Activated CD4-positive, alpha-beta T cell treated with anti-CD3 and anti-CD28 coated beads for 48 hours (primary cell): Measurements from ENCODE around the gene KCNJ14.
A peak's percentile ranks its signal among the peaks of the same experiment; 100 is the strongest.
"Not testable (repeated sequence)": the region's sequence is repeated elsewhere in the genome, so short reads cannot be mapped to it uniquely, and the experiment has no call there.

ENCODE experiments used
- DNase-seq: peaks from one replicate; pipeline ENCODE4 v3.0.0-alpha.2; 2020

Gene KCNJ14

DNA sequence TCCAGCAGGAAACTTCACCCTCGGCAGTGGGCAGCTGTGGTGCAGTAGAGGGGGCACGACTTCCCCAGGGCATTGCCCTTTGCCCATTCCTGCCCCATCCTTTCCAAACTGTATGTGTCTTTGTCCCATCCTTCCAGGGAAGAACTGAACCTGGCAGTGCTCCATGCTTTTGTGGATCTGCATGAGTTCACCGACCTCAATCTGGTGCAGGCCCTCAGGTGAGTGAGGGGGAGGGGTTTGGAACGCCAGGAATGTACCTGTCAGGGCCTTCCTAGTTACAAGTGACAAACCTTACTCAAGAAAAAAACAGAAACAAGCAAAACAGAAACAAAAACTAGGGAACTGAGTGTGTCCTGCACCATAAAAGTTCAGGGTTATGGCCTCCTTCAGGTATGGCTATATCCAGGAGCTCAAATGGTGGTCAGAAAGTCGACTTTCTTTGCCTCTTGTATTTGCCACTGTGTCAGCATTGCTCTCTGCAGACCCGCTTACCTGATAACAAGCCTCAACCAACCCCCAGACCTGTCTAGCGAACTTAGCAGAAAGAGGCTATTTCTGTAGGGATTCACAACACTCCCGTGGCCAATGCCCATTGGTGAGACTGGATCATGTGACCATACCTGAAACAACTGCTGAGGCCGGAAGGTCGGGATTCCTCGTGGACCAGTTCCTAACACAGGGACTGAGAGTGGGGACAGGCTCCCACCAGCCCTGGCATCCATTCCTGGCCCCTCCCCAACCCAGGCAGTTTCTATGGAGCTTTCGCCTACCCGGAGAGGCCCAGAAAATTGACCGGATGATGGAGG is 18.0 kb downstream of the KCNJ14 start:
- DNase-seq, result no peak

DNA sequence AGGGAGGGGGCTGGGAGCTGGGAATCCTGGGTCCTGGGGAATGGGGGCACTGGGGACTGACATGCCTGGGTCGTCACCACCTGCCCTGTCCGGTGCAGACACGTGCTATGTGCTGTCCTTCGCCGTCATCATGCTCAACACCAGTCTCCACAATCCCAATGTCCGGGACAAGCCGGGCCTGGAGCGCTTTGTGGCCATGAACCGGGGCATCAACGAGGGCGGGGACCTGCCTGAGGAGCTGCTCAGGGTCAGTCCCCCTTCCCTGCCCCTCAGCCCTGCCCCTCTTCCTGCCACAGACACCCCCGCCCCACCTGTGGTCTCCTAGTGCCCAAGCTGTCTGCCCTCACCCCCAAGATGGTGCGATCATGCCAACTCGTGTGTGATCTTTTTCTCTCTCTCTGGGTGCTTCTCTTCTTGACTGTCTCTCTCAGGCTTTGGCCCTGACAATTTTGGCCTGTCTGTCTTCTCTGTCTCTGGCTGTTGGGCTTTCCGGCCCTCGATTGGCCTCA is 18.8 kb downstream of the KCNJ14 start:
- no peak for DNase-seq

DNA sequence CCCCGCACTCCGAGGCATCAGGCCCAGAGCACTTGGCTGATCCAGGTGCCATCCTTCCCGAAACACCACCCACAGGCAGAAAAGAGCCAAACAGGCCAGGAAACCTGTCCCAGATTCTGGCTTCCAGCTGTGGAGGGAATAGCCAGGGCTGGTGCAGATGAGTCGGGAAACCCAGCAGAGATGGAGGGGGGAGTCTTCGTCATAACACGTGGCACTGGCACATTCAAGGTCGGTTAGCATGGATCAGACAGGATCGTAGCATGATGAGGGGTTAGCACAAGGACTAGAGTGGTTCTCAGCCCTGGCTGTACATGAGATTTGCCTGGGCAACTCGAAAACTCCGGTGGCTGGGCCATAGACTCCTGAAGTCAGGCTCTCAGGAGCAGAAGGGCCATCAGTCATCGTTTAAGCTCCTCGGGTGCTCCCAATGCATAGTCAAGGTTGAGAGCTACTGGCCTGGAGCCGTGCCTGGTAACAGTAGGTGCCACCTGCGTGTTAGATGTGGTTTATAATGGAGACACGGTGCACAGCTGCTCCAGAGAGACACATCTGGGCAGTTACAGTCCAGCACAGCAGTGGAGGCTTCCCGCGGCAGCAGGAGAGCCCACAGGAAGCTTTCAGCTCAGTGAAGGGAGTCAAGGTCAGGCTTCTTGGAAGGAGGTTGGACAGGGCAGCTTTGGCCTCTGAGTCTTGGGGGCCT is 20.1 kb downstream of the KCNJ14 start:
- no peak for DNase-seq

DNA sequence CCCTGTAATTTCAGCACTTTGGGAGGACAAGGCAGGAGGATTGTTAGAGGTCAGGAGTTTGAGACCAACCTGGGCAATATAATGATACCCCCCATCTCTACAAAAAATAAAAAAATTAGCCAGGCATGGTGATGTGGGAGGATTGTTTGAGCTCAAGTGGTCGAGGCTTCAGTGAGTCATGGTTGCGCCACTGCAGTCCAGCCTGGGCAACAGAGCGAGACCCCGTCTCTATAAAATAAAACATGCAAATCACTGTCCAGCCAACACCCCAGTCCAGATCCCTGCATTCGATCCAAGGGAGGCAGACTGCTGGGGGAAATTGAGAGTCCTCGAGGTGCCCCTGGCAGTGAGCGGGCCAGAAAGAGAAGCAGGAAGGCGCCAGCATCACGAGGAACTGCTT is 20.8 kb downstream of the KCNJ14 start:
- DNase-seq, result no peak

DNA sequence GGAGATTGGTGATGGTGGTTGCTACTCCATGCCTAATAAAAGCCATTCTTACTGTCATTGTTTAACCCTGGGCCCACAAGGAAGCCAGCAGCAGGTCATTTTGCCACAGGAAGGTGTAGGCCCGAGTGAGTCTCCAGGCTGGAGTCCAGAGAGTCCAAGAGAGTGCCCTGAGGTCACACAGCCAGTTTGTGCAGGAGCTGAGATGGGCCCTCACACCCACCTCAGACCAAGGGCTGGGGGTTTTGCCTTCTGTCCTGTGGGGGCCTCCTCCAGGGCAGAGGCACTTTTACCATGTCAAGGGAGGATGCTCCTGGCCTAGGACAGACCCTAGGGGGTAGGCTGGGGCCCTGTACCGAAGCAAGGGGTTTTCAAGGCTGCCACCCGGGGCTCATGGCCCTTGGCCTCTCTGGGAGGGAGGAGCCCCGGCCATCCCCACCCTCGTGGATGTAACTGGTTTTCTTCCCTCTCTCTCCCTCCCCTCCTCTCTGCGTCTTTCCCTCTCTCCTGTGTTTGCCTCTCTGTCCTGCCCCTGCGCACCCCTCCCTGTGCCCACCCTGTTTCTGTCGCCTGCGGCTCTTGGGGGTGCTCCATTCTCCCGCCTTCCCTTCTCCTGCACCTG is 21.8 kb downstream of the KCNJ14 start:
- DNase-seq, result no peak

DNA sequence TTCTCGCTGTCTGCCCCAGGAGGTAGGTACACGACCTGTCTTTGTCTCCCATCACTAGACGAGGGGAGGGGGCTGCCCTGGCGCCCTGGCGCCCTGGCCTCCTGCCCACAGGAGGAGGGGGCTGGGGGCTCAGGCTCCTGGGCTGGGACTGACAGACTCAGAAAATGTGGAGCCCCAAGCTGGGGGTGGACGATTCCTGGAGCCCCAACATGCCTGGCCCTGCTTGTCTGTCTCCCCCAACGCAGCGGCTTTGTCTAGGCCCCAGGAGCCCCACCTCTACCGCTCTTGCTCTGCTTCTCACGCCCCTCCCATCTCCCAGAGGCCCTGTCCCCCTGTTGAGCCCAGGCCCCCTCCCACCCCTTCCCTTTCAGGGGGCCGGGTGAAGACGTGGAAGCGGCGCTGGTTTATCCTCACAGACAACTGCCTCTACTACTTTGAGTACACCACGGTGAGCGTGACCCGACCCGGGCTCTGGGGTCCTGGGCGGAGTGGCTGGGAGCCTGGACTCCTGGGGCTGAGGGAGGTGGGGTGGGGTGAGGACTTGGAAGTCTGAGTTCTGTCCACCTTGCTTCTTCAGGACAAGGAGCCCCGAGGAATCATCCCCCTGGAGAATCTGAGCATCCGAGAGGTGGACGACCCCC is 22.4 kb downstream of the KCNJ14 start:
- DNase-seq, result no peak

DNA sequence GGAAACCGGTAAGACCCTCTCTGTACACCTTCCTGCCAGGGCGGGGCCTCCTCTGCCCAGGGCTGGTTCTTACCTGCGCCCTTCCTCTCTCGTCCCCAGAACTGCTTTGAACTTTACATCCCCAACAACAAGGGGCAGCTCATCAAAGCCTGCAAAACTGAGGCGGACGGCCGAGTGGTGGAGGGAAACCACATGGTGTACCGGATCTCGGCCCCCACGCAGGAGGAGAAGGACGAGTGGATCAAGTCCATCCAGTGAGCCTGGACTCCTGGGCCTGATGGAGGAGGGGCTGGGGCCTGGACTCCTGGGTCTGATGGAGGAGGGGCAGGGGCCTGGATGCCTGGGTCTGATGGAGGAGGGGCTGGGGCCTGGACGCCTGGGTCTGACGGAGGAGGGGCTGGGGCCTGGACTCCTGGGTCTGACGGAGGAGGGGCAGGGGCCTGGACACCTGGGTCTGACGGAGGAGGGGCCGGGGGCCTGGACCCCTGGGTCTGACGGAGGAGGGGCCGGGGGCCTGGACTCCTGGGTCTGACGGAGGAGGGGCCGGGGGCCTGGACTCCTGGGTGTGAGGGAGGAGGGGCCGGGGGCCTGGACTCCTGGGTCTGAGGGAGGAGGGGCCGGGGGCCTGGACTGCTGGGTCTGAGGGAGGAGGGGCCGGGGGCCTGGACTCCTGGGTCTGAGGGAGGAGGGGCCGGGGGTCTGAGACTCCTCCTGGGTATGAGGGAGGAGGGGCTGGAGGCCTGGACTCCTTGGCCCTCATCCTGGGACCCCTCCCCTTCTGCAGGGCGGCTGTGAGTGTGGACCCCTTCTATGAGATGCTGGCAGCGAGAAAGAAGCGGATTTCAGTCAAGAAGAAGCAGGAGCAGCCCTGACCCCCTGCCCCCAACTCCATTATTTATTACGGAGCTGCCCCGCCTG is 23.2 kb downstream of the KCNJ14 start:
- no peak for DNase-seq

DNA sequence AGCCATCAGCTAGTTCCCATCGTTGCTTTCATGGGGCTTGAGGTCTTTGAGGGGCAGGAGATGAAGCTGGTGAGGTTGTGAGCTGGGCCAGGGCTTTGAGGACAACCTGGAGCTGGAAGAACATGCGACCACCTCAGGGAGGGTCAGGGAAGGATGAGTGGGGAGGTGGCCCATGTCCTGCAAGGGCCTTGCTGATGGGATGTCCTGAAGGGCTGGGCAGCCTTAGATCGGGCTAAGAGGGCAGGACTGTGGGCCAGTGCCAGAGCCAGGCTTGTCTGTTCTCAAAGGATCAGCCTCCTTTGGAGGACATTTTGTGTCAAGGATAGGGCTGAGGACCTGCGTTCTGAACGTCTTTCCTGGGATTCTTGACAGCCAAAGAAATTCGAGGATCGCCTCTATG is 24.3 kb downstream of the KCNJ14 start:
- no peak for DNase-seq

DNA sequence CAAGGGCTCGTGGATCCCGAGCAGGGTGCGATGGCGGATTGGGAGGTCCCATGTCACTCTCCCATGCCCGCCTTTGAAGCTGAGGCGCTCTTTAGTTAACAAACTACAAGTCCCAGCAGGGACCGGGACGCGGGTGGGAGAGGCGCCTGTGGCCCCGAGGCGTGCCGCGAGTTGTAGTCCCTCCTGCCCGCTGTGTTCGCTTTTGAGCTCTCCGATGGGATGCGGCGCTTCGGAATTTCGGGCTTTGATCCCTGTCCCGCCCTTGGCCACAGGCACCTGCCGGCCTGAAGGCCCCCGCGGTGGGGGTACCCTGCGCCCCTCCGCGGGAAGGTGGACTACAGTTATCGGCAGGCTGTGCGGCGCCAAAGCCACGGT is 24.8 kb downstream of the KCNJ14 start:
- DNase-seq, result peak; percentile 56

DNA sequence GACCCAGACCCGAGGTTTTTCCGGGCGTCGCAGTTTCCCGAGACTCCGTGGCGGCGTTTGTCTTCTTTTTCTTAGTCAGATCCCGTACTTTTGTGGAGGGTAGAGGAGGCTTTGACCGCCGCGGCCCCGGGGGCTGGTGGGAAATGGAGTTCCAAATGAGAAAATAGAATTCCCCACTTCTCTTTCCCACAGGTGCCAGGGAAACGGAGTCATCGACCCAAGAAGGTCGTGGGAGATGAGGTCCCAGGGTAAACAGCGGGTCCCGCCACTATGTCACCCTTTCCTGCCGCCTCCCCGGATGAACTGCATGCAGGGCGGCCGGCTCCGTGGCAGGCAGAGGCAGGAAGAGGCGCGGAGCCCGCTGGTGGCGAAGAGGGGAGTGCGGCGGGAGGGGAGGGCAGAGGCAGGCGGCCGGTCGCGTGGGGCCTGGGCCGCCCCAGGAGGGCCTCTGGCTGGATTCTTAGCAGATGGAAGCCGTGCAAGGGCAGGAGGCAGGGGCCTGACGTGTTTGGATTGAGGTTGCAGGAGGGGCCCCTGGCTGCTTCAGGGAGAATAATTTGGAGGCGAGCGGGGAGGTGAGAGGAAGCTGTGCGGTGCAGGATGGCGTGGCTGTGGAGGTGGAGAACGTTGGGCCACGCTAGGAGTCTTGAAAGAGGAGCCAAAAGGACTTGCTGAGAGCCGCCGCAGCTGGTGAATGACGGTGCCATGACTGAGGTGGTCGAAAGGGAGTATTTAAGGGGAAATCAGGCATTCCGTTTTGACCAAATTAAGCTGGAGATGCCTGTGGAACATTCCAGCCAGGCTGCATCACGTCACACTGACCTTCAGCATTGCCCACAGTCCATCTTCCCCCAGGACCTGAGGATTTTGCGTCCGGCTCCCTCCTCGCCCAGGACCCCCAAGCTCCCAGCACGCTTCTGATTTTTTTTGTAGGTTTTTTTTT is 25.5 kb downstream of the KCNJ14 start:
- DNase-seq, result peak; percentile 68

DNA sequence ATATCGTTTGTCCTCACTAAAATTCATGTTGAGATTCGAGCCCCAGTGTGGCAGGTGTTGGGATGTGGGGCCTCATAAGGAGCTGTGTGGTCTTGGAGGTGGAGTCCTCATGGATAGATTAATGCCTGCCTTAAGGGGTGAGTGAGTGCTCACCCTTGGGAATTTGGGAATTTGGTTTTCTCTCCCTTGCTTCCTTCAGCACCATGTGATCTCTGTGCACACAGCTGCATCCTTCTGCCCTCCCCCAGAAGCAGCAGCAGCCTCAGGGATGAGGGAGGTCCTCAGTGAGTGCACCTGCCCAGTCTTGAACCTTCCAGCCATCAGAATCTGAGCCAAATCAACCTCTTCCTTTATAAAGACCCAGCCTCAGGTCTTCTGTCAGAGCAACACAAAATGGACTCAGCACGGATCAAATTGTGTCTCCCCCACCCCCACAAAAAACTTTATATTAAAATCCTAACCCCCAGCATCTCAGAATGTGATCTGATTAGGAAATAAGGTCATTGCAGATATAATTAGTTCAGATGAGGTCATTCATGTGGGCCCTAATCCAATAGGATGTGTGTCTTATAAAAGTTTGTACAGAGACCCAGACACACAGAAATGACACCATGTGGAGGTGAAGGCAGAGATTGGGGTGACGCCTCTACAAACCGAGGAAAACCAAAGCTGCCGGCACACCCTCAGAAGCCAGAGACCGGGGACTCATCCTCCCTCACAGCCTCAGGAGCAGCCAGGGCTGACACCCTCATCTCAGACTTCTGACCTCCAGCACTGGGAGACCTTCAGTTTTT is 26.7 kb downstream of the KCNJ14 start:
- DNase-seq, result no peak

DNA sequence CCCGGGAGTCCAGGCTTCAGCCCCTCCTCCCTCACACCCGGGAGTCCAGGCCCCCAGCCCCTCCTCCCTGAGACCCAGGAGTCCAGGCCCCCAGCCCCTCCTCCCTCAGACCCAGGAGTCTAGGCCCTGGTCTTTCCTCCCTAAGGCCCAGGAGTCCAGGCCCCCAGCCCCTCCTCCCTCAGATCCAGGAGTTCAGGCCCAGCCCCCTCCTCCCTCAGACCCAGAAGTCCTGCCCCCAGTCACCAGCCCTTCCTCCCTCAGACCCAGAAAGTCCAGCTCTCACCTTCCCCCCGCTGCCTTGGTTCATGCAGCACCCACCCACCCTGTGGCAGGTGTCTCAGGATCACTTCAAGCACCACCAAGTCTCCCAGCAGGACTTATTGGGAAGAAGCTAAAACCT is 27.9 kb downstream of the KCNJ14 start:
- DNase-seq, result no peak

DNA sequence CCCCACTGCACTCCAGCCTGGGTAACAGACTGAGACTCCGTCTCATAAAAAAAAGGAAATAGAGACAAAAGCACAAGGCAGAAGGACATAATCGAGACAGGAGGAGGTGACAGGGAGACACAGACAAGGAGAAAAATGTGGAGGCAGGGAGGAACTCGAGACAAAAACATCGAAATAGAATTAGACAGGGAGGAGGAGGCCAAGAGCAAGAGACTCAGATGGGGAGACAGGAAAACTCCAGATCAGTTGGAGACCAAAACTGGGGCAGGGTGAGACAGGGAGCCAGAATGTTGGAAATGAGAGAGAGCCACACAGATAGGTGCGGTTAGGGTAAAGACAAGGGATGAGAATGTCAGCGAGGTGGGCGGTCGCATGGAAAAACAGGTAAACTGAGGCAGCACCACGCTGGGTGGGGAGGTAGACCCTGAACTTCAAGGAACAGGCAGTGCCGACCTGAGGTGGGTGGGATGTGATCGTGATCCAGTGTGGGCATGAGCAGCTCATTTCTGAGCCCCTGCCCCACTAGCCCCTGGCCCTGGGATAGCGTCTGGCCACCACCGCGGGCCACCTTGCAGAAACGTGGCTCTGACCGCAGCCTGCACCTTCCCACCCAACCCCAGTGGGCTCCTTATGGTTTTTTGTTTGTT is 29.0 kb downstream of the KCNJ14 start:
- no peak for DNase-seq

DNA sequence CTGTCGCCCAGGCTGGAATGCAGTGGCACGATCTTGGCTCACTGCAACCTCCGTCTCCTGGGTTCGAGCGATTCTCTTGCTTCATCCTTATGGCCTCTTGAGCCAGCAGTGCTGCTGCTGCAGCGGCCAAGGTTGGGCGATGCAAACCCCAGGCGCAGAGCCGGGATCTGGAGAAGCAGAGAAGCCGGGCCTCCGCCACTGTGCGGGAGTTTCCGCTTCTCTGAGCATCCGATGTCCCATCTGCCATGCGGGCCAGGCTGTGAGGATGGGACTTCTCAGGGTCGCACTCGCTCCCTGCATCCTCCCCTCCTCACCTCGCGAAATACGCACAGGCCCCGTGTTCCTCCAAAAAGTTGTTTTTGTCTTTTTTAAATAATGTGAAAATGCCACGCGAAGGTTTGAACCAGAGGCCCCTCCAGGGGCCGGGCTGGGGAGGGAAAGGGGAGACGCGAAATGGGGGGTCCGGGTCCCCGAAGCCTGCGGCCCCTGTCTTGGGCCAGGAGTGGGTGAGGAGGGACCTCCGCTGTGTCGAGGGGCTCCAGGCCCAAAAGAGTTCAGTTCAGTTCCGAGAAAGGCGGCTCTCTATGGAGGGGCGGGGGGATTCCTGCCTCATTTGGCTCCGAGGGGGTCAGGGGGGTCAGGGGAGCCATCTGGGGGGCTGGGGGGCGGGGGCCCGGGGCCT is 29.7 kb downstream of the KCNJ14 start:
- DNase-seq, result no peak

DNA sequence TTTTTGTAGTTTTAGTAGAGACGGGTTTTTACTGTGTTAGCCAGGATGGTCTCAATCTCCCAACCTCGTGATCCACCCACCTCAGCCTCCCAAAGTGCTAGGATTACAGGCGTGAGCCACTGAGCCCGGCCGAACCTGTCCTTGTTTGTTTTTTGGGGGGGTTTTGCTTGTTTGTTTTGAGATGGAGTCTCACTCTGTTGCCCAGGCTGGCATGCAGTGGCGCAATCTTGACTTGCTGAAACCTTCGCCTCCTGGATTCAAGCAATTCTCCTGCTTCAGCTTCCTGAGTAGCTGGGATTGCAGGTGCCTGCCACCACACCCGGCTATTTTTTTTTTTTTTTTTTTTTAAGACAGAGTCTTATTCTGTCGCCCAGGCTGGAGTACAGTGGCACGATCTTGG is 31.3 kb downstream of the KCNJ14 start:
- not testable (repeated sequence) for DNase-seq

DNA sequence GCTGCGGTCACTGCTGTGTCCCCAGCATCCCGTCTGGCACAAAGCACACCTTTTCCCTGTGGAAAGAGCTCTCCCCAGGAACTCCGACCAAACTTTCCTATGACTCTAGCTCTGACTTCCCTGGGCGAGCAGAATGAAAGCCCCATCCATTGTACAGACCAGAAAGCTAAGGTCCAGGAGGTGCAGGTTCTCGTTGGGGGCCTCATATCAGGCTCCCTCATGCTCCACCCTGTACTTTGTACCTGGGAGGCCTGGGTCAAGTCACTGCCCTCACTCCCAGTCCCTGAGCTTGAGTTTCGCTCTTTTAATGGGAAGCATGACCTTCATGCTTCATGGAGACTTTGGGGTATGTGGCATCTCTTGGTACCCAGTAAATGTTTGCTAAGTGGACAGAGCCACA is 32.2 kb downstream of the KCNJ14 start:
- DNase-seq, result no peak

DNA sequence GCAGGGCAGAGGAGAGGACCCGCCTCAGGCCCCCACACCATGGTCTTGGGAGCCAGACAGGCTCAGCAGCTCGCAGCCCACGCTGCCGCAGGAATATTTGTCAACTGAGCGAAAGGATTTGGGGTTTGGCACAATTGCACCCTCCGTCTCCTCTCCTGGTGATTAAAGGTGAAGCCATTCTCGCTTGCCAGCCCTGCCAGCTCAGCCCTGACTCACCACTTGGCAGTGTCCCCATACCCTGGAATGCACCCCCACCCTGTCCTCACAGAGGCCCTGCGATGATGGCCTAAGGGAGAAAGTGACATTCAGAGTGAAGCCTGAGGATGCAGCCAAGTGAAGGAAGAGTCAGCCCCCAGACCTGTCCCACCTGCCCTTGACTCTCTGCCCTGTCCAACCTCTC is 32.6 kb downstream of the KCNJ14 start:
- DNase-seq, result no peak

DNA sequence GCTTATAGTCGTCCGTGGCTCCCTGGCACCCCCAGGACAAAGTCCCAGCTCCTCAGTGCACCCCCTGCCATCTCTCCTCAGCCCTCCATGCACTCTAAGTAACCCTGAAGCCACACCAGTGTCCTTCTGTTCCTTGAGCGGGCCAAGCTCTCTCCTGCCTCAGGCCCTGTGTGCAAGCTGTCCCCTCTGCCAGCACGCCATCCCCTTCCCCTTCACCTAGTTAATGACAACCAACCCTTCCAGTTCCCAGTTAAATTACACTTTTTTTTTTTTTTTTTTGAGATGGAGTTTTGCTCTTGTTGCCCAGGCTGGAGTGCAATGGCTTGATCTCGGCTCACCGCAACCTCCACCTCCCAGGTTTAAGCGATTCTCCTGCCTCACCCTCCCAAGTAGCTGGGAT is 33.1 kb downstream of the KCNJ14 start:
- DNase-seq, result not testable (repeated sequence)

DNA sequence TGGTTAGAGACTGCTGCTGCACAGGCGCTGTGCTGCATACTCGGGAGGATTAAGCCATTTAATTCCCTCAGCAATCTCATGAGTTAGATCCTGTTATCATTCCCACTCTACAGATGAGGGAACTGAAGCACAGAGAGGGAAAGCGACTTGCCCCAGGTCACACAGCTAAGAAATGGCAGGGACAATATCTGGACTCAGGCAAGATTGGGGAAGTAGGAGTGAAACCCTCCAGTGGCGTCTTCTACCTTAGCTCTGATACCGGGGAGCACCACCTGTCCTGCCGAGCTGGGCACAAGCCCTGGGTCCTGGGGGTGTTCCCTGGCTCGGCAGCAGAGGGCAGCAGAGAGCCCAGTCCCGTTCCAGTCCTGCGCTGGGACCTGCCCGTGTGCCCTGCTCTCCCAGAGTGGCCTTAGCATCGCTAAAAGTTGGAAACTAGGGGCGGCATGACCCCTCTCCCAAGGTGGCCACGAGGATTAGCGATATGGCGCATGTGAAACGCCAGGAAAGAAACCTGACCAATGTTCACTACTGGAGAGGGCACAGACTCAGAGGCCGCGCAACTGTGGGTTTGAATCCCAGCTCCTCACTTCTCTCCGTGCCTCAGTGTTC is 34.3 kb downstream of the KCNJ14 start:
- peak; percentile 90 for DNase-seq
